Astrocyte of the spinal cord (primary cell): Measurements from ENCODE around the gene CD163L1.
"Not testable (repeated sequence)": the region's sequence is repeated elsewhere in the genome, so short reads cannot be mapped to it uniquely, and the experiment has no call there.

Experiments
- DNase-seq: peaks from one replicate; pipeline ENCODE4 v3.0.0; 2011; ENCODE audit warnings: low read depth, low spot score
- H3K4me3 ChIP-seq: 2 replicates; pipeline ENCODE4 v1.5.1; 2011; ENCODE audit warnings: low read depth, mild to moderate bottlenecking, low read length, moderate library complexity
- in situ Hi-C: cut with HindIII; loops from 2 replicates; pipeline ENCODE4 v1.10.0; 2017; ENCODE audit warnings: low sequenced_read_pairs
- TF ChIP-seq, protein P1 (sequence below): IDR thresholded peaks from 2 replicates; pipeline ENCODE4 v1.5.1; 2012; ENCODE audit warnings: low read depth, mild to moderate bottlenecking, low read length, inconsistent platforms

The CD163L1 gene

DNA sequence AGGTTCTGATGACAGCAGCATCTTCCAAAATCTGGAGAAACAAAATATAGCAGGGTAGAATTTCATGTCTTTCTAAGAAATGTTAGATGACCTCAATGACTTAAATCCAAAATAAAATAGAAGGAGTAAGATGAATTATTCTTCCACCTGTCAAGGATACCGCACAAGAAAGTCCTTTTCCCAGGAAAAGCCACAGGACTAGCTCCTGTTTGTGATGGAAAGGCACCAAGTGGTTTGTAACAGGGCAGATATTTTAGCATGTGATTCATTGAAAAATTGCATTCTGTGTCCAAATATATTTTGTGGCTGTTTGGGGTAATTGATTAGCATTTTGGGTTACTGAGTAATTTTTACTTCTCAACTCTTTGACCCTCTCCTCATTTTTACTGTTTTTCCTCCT is 2.7 kb downstream of the CD163L1 start:
- no peak for DNase-seq
- no peak overlapping the region for H3K4me3 ChIP-seq
- in situ Hi-C loops: no loop called here
- TF ChIP-seq, protein P1, sequence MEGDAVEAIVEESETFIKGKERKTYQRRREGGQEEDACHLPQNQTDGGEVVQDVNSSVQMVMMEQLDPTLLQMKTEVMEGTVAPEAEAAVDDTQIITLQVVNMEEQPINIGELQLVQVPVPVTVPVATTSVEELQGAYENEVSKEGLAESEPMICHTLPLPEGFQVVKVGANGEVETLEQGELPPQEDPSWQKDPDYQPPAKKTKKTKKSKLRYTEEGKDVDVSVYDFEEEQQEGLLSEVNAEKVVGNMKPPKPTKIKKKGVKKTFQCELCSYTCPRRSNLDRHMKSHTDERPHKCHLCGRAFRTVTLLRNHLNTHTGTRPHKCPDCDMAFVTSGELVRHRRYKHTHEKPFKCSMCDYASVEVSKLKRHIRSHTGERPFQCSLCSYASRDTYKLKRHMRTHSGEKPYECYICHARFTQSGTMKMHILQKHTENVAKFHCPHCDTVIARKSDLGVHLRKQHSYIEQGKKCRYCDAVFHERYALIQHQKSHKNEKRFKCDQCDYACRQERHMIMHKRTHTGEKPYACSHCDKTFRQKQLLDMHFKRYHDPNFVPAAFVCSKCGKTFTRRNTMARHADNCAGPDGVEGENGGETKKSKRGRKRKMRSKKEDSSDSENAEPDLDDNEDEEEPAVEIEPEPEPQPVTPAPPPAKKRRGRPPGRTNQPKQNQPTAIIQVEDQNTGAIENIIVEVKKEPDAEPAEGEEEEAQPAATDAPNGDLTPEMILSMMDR: no peak

DNA sequence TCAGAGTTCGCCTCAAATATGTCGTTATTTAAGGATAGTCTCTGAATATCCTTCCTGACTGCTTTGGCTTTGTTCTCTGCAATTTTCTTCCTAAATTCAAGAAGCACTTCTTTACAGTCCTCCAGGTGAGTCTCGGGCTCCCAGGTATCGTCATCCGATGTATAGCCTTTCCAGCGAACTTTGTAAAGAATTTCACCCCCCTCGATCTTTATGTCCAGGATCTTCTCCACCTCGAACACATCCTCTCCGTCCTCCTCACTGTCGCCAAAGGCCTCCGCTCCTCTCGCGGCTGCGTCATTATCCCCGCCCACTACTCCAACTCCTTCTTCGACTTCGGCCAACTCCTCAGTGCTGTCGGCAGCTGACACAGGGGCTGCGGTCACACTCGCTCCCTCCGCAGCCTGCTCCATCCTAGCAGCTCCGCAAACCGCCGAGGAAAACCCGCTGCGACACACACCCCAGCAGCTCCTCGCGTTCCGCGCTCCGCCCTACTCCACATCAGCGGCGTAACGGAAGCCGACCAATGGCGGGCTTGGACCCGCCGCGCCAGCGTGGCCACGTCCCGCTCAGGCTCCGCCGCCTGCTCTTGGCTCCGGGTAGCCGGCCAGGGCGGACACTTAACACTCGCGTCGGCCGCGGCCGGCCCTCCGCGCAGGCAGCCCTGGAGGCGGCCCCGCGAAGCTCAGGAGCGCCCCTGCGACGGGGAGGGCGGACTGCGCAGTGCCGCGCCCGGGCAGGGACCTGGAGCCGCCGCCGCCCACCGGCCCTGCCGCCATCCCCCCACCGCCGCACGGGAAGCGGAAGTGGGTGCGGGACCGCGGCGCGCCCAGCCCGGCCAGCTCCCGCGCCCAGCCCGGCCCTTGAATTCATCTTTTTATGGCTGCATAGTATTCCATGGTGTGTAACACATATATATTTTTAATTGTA is 4.1 kb downstream of the CD163L1 start:
- peak; percentile 69 for DNase-seq
- in situ Hi-C loops: no loop called here
- TF ChIP-seq, protein P1: no peak
- peak overlapping the region; percentile 40 for H3K4me3 ChIP-seq

DNA sequence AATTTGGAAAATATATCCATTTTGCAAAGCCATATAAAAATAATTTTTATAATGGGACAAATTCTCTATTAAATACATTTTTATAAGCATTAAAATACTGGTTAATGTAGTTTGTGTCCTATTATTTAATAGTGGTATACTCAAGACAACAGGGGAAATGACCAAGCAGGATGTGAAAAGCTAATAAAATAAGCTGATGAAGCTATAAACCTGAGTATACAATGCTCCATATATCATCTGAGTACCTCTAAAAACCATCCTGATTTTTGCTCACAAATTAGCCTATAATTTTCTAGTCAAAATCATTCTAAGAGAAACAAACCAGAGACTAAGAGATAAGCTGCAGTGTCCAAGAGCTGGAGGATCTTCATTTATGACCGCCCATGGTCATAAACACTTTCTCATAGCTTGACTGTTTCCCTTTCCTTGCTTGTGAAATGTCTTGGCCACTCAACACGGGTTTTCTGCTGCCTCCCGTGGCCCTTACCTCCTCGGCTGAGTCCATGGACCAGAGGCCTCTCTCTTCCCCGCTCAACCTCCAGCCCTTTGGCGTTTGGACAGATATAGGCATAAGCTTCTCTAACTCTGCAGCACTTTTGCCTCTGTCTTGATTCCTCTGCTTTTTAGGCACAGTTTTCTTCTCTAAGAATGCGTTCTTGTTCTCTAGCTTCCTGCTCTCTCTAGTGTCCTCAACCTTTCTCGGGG is 5.5 kb downstream of the CD163L1 start:
- H3K4me3 ChIP-seq, DNase-seq, in situ Hi-C loops: not testable (repeated sequence)

DNA sequence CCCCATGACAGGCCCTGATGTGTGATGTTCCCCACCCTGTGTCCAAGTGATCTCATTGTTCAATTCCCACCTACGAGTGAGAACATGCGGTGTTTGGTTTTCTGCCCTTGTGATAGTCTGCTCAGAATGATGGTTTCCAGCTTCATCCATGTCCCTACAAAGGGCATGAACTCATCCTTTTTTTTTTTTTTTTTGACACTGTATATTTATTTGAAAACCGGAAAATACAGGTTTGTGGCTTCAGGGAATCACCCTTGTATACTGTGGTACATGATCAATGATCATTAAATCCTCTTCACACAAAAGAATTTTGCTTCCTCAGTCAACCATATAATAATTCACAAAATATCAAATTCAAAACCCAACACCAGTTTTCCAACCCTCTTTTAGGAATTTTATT is 6.5 kb downstream of the CD163L1 start:
- H3K4me3 ChIP-seq, in situ Hi-C loops, DNase-seq: not testable (repeated sequence)

DNA sequence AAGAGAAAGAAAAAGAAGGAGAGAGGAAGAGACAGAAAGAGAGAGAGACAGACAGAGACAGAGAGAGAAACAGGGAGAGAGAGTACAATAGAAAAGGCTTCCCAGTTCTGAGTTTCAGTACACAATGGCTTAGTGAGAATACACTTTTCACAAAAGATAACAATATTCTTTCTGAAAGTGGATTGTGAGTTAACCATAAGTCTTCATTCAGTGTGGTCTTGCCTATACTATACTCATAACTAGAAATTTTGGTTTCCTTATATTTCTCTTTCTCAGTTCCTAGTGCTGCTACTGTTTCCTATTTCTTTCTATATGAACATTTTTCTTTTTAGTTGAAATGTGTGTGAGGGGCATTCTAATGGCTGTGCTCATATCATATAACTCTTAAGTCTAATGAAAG is 9.3 kb downstream of the CD163L1 start:
- in situ Hi-C loops: no loop called here
- TF ChIP-seq, protein P1: no peak
- no peak for DNase-seq
- no peak overlapping the region for H3K4me3 ChIP-seq

DNA sequence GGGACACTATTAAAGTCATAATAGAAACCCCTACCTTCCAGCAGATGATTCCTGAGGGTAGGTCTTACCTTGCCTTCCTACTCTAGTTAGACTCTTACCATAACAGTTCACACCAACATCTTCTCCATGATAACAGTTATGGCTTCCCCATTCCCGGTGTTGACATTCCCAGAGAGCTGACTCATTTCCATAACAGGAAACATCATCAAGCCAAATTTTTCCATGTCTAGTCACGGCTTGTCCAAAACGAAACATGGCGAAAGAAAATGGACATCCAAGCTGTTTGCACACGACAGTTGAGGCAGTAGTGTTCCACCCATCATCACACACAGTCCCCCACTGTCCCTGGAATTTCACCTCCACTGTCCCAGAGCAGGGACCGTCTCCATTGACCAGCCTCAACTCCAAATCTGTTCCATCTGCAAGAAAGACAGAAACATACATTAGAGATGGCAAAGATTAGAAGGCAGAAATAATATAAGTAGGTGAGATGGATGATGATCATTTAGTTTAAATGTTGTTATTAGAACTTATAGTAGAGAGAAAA is 10.6 kb downstream of the CD163L1 start:
- no peak overlapping the region for H3K4me3 ChIP-seq
- TF ChIP-seq, protein P1: no peak
- in situ Hi-C loops: no loop called here
- peak; percentile 74 for DNase-seq

DNA sequence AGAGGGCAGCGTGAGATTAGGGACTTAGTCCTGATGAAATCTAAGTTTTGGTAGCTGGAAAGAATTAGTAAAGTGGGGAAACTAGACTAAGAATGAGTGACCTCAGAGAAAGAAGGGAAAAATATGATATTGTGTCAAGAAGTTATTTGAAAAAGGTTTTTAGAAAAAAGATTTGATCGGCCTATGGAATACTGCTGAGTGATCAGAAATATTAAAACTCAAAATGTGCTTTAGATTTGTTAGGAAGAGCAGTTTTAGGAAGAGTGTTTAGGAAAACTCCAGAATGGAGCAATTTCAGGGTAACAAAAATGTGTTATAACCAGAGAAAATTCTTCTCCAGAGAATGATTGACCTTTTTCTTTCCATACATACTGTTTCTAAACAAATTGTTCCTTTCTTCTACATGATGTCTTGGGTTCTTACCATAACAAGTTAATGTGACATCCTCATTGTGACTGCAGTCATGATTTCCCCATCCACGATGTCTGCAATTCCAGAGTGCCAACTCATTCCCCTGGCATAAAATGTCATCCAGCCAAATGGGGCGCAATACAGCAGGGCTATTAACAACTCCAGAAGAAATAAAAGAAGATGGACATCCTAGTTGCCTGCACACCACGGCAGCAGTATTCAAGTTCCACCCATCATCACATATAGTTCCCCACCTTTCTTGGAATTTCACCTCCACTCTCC is 11.8 kb downstream of the CD163L1 start:
- TF ChIP-seq, protein P1: no peak
- no peak for DNase-seq

More for the DNA sequence above, 11.8 kb downstream of the CD163L1 start:
- in situ Hi-C loops: no loop called here
- no peak overlapping the region for H3K4me3 ChIP-seq
